ENCODE results near the gene KCTD3.

DNA sequence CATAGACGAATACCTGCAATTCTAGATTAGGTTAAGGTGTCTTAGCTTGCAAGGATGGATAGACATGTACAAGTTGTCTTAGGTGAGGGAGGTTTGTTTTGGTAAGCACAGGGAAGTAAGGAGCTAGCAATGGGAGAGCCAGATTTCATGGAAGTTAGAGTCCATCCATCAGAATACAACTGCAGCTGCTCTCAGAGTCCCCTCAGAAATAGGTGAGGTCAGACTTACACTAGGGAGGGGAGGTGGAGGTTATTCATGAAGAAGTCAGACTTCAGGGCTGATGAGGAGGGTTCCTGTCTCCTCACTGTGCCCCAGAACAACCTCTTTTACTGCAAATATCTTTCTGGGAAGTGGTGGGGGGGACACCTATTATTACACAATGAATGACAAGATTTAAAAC is 85.3 kb downstream of the KCTD3 start:
- no peak for TF ChIP-seq POLR2A (IDR thresholded peaks at IDR 0.05)
- TF ChIP-seq, protein P1, sequence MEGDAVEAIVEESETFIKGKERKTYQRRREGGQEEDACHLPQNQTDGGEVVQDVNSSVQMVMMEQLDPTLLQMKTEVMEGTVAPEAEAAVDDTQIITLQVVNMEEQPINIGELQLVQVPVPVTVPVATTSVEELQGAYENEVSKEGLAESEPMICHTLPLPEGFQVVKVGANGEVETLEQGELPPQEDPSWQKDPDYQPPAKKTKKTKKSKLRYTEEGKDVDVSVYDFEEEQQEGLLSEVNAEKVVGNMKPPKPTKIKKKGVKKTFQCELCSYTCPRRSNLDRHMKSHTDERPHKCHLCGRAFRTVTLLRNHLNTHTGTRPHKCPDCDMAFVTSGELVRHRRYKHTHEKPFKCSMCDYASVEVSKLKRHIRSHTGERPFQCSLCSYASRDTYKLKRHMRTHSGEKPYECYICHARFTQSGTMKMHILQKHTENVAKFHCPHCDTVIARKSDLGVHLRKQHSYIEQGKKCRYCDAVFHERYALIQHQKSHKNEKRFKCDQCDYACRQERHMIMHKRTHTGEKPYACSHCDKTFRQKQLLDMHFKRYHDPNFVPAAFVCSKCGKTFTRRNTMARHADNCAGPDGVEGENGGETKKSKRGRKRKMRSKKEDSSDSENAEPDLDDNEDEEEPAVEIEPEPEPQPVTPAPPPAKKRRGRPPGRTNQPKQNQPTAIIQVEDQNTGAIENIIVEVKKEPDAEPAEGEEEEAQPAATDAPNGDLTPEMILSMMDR (IDR thresholded peaks at IDR 0.05), result no peak
